ENCODE results near the gene RBPJ. TPM values are rescaled to one million over a fixed set of nuclear protein-coding genes. Genes with fewer than 3 reads are reported as not detected.

RBPJ gene
- total RNA-seq, 4 donors from 2014 or later, result 115 to 214 (median 173) TPM

- TF ChIP-seq CTCF (IDR thresholded peaks at IDR 0.05; ENCODE audit: low read depth), result no peak
Measured at GRCh38 chr4:26484516-26484915, 163.7 kb downstream of the RBPJ start.

Other genes with a start within 250 kb of the RBPJ start
- gene CCKAR, start 169.5 kb downstream of the RBPJ start, total RNA-seq, result not detected